CD4-positive, alpha-beta T cell treated with Interferon gamma for 1 hour (primary cell): ENCODE data around the gene NECTIN3.

Experiments used
- DNase-seq: peaks from one replicate; pipeline ENCODE4 v3.0.0-alpha.2; 2020

The NECTIN3 gene

GRCh38 chr3:111084911-111085310, 13.3 kb downstream of the NECTIN3 start:
- no peak for DNase-seq

- no peak for DNase-seq
Observed at GRCh38 chr3:111087924-111088469, 16.4 kb downstream of the NECTIN3 start.

- no peak for DNase-seq
Observed at GRCh38 chr3:111096487-111097209, 25.0 kb downstream of the NECTIN3 start.

GRCh38 chr3:111103807-111104206, 32.2 kb downstream of the NECTIN3 start:
- no peak for DNase-seq

GRCh38 chr3:111106993-111107661, 35.5 kb downstream of the NECTIN3 start:
- DNase-seq = no peak

GRCh38 chr3:111107662-111108035, 36.0 kb downstream of the NECTIN3 start:
- no peak for DNase-seq

- DNase-seq = no peak
Observed at GRCh38 chr3:111112913-111113312, 41.3 kb downstream of the NECTIN3 start.

- DNase-seq = no peak
Observed at GRCh38 chr3:111128884-111129283, 57.3 kb downstream of the NECTIN3 start.

- DNase-seq = no peak
Observed at GRCh38 chr3:111130827-111131226, 59.2 kb downstream of the NECTIN3 start.

- no peak for DNase-seq
Observed at GRCh38 chr3:111134302-111134701, 62.7 kb downstream of the NECTIN3 start.

- DNase-seq = no peak
Observed at GRCh38 chr3:111151438-111151837, 79.8 kb downstream of the NECTIN3 start.

- no peak for DNase-seq
Observed at GRCh38 chr3:111152496-111152895, 80.9 kb downstream of the NECTIN3 start.

- DNase-seq = no peak
Observed at GRCh38 chr3:111156517-111156916, 84.9 kb downstream of the NECTIN3 start.

GRCh38 chr3:111159391-111159790, 87.8 kb downstream of the NECTIN3 start:
- DNase-seq = no peak

- no peak for DNase-seq
Observed at GRCh38 chr3:111164621-111165020, 93.0 kb downstream of the NECTIN3 start.

GRCh38 chr3:111165411-111165810, 93.8 kb downstream of the NECTIN3 start:
- no peak for DNase-seq

GRCh38 chr3:111173328-111173900, 101.8 kb downstream of the NECTIN3 start:
- DNase-seq = no peak

GRCh38 chr3:111173906-111174305, 102.3 kb downstream of the NECTIN3 start:
- DNase-seq = no peak

GRCh38 chr3:111190518-111190917, 118.9 kb downstream of the NECTIN3 start:
- DNase-seq = no peak

- DNase-seq = no peak
Observed at GRCh38 chr3:111193472-111193871, 121.9 kb downstream of the NECTIN3 start.

GRCh38 chr3:111194048-111194447, 122.4 kb downstream of the NECTIN3 start:
- DNase-seq = no peak

- no peak for DNase-seq
Observed at GRCh38 chr3:111197485-111197884, 125.9 kb downstream of the NECTIN3 start.

- DNase-seq = no peak
Observed at GRCh38 chr3:111200027-111200426, 128.4 kb downstream of the NECTIN3 start.
